Glomerular visceral epithelial cell (primary cell): ENCODE data around the gene TTBK1.

Experiments used
- DNase-seq: peaks from one replicate; pipeline ENCODE4 v3.0.0-alpha.2; 2016; ENCODE audit errors: extremely low spot score

The TTBK1 gene

DNA sequence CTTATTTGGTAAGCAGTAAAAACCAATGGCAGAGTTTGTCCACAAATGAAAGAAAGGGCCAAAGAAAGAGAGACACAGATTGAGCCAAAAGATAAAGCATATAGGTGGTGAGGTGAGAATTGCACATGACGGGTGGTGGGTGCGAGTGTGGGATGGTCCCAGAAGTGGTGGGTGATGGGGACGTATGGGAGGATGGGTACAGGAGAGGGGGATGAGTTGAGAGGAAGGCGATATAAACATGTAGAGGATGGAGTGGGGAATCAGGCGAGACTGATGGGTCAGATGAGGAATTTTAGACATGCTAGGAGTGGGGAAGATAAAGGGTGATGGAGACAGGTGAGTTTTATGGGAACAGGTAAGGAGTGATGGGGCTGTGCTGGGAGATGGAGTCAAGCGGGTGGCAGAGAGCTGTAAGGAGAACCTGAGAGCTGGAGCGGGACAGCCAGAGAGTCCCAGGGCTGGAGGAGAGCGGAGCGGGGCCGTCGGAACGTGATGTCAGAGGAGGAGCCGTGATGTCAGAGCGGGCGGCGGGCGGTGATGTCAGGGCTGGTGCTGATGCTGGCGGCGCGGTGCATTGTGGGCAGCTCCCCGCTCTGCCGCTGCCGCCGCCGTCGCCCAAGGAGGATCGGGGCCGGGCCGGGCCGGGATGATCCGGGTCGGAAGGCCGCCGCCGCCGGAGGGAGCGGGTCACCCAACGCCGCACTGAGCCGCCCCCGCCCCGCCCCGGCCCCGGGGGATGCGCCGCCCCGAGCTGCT lies at the start of gene TTBK1:
Gene TTBK1, plus strand, starts transcription at position 574 of the 756 bp plus-strand sequence. CDS start 3,180 bp downstream, outside the sequence.
- DNase-seq: no peak

DNA sequence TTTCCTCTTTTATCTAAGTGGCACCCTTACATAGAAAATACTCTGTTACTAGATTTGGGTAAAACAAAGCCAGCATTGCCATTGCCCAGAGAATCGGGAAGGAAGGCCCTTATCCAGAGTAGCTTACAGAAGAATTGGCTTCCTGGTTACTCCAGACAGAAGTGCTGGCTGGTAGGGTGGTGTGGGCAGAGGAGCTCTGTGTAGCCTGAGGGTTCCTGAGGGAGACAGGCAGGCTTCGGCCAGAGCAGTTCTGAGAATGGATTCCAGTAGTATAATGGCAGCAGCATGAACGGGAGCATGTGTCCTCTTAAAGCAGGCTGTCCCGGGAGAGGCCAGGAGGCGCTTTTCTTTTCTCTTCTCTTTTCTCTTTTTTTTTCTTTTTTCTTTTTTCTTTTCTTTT lies 49.4 kb upstream of the TTBK1 start:
- no peak for DNase-seq

DNA sequence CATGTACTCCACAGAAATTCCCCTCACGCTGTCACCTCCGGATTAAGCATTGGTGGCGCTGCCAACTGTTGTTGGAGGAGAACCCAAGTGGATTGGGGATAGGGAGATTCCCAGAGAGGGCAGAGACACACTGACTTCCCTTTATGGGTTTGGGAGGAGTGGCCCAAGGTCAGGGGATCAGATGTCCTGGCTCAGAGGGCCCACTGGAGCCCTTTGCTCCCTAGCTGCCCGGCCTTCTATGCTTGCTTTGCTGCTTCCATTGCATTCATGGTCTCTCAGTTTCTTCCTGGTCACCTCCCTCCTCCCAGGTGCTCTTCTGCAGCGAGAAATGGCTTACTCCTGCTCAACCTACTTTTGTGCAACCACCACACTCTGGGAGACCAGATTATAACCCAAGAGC lies 46.9 kb upstream of the TTBK1 start:
- DNase-seq: no peak

DNA sequence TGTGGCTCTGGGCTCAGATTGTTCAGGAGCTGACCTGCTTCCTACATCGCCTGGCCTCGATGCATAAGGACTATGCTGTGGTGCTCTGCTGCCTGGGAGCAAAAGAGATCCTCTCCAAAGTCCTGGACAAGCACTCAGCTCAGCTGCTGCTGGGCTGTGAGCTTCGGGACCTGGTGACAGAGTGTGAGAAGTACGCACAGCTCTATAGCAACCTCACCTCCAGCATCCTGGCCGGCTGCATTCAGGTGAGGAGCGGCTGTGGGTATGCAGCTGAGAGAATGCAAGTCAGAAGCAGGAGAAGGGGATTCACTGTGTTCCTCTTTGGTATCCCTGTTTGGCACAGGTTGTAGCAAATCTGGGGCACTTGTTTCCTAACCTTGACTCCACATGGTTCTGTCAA lies 43.4 kb upstream of the TTBK1 start:
- DNase-seq: no peak

DNA sequence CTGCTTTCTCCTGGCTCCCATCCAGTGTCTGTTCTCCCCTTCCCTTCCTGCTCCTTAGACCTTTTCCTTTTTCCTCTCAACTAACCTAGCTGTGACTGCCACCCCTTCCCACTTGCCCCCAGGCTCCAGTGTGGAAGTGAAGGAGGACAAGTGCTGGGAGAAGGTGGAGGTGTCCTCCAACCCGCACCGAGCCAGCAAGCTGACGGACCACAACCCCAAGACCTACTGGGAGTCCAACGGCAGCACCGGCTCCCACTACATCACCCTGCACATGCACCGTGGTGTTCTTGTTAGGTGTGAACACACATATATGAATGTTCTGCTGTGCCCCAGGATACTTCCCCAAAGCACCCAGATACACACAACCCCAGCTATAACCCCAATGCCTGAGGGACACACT lies 42.7 kb upstream of the TTBK1 start:
- DNase-seq: no peak

DNA sequence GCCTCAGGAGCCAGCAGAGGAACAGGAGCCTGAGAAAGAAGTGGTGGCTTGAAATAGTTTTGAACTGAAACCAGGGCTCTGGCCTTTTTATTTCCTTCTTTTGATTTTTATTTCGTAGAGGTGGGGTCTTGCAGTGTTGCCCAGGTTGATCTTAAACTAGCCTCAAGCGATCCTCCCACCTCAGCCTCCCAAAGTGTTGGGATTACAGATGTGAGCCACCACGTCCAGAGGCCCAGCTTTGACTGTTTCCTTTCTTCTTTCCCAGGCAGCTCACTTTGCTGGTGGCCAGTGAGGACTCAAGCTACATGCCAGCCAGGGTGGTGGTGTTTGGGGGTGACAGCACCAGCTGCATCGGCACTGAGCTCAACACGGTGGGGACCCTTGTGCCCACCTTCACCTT lies 40.8 kb upstream of the TTBK1 start:
- no peak for DNase-seq

DNA sequence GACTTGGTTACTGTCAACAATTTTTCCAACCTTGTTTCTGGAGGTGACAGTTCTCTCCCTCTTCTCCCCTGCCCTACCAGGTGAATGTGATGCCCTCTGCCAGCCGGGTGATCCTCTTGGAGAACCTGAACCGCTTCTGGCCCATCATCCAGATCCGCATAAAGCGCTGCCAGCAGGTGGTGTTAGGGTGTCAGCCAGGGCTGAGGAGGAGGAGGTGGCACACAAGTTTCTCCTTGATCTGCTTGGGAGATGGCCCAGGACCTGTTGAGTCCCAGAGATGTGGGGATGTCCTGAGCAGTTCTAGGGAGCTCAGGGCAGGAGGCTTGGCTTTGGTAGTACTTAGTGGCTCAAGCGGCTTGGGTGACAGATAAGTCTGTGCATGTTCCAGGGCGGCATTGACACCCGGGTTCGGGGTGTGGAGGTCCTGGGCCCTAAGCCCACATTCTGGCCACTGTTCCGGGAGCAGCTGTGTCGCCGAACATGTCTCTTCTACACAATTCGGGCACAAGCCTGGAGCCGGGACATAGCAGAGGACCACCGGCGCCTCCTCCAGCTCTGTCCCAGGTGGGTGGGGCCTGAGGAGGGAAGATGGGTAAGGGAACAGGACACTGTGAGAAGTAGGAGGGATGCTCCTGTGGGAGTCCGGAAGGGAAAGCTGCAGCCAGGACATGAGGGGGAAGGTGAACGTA lies 40.1 kb upstream of the TTBK1 start:
- no peak for DNase-seq

DNA sequence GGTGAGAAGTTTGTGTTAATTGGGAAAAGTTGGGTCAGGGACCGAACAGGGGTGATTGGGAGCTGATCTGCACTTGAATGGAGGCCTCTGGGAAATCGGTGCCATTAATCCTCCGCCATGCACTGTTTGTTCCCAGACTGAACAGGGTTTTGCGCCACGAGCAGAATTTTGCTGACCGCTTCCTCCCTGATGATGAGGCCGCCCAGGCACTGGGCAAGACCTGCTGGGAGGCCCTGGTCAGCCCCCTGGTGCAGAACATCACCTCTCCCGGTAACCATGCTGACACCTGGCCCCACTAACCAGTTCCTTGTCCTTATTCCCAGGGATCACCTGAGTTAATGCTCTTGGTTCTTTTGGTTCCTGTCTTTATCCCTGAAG lies 39.6 kb upstream of the TTBK1 start:
- DNase-seq: no peak

DNA sequence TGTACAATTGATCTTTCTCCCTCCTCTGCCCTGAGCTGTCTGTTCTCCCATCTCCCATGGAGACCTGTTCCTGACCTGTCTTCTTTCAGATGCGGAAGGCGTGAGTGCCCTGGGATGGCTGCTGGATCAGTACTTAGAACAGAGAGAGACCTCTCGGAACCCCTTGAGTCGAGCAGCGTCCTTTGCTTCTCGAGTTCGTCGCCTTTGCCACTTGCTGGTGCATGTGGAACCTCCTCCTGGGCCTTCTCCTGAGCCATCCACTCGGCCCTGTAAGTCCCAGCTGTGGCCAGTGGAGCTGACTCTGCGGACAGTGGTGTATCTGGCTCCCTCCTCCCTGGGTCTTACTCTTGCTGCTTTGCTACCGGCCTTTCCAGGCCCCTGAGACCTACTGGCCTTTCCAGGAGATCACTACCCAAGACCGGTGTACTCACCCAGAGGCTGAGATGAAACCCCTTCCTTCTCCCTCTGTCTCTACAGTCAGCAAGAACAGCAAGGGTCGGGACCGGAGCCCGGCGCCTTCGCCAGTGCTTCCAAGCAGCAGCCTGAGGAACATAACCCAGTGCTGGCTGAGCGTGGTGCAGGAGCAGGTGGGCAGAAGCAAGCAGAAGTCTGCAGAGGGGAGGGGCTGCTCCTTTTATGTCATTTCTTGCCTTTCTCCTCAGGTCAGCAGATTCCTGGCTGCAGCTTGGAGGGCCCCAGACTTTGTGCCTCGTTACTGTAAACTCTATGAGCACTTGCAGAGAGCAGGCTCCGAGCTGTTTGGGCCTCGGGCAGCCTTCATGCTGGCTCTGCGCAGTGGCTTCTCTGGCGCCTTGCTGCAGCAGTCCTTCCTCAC lies 38.8 kb upstream of the TTBK1 start:
- DNase-seq: no peak

DNA sequence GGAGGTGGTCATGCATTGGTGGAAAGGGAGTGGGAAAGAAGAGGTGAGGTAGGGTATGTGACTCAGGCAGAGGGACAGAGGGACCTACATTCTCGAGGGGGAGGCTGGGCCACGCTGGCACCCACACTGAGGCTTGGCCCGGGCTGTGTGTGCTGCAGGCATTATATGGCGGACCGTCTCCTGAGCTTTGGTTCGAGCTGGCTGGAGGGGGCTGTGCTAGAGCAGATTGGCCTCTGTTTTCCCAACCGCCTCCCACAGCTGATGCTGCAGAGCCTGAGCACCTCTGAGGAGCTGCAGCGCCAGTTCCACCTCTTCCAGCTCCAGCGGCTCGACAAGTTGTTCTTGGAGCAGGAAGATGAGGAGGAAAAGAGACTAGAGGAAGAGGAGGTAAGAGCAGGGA lies 37.4 kb upstream of the TTBK1 start:
- no peak for DNase-seq

DNA sequence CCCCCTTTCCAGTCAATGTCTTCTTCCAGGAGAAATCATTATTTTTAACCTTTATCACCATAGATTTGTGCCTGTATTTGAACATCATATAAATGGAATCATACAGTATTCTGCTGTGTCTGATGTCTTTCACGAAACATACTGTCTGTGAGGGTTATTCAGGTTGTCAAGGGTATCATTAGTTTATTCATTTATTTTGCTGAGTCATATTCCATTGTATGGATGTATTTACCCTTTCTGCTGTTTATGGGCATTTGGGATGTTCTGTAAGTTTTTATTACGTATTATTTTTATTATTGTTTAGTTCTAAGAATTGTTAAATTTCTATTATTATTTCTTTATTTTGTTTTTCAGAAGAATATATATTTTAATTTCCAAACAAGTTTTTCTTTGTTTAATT lies 36.0 kb upstream of the TTBK1 start:
- no peak for DNase-seq

DNA sequence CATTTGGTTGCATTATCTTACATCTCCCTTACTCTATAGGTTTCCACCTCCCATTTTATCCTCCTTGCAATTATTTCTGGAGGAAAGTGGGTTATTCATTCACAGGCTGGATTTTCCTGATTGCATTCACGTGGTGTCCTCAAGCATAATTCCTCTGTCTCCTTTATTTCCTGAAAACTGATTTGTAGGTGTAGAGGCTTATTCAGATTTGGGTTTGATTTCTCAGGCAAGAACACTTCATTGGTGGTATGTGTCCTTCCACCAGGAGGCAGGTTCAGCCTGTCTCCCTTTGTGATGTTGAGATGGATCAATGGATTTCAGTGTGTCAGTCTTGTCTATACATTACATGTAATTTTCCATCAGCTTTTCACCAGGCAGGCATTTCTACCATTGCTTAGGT lies 31.3 kb upstream of the TTBK1 start:
- DNase-seq: no peak

DNA sequence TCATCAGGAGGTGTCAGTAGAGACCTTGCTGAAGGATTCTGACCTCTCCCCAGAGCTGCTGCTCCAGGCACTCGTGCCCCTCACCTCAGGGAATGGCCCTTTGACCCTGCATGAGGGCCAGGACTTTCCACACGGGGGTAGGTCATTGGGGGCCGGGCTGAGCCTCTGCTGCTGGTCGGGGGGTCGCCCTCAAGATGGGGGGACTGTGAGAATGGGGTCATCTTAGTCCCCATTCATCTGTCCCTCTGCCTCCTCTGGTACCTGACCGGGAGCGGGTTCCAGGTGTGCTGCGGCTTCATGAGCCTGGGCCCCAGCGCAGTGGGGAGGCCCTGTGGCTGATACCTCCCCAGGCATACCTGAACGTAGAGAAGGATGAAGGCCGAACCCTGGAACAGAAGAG lies 29.9 kb upstream of the TTBK1 start:
- no peak for DNase-seq

DNA sequence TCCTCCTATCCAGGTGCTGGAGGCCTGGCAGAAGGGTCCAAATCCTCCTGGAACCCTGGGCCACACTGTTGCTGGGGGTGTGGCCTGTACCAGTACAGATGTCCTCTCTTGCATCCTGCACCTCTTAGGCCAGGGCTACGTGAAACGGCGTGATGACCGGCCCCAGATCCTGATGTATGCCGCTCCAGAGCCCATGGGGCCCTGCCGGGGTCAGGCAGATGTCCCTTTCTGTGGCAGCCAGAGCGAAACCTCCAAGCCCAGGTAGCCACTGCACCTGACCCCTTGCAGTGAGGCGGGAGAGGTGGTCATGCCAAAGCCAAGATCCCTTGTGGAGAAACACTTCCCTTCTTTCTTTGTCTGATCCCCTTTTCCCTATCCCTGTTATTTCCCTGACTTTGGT lies 28.2 kb upstream of the TTBK1 start:
- no peak for DNase-seq

DNA sequence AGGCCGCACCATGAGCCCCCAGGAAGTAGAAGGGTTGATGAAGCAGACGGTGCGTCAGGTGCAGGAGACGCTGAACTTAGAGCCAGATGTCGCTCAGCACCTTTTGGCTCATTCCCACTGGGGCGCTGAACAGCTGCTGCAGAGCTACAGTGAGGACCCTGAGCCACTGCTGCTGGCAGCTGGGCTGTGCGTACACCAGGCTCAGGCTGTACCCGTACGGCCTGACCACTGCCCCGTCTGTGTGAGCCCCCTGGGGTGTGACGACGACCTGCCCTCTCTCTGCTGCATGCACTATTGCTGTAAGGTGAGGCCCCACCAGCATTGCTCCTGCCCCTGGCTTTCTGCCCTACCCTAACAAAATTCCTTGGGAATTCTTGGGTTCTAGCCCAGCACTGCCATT lies 27.1 kb upstream of the TTBK1 start:
- no peak for DNase-seq

DNA sequence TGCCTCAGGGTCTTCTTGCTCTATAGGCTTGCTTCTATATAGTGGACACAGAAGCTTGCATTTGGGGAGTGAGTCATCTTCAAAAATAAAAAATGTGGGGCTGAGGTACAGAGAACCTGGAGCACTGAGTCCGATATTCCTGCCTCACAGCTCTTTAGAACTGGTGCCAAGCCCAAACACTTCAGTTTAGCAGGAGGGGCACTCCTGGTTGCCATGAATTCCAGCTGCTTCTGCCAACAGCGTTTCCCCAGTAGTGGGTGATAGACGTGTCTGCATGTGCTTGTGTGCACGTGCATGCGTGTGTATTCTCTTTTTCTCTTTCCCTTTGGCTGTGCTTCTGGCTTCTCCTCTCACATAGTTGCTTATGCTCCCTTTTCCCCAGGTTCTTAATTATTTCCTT lies 25.9 kb upstream of the TTBK1 start:
- DNase-seq: no peak

DNA sequence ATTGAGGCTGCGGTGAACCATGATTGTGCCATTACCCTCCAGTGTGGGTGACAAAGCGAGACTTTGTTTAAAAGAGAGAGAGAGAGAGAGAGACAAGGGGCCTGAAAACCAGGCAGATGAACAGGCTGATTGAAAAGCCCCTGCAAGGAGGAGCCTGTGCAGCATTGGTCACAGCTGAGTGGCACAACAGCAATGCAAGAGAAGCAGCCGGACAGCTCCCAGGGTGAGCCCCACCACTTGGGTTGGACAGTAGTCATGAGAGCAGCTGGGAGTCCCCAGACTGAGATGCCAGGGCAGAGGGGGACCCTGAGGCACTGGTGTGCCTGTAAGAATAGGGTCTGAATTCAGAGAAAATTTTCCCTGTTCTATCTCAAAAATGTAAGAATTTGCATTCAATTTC lies 24.2 kb upstream of the TTBK1 start:
- DNase-seq: no peak

DNA sequence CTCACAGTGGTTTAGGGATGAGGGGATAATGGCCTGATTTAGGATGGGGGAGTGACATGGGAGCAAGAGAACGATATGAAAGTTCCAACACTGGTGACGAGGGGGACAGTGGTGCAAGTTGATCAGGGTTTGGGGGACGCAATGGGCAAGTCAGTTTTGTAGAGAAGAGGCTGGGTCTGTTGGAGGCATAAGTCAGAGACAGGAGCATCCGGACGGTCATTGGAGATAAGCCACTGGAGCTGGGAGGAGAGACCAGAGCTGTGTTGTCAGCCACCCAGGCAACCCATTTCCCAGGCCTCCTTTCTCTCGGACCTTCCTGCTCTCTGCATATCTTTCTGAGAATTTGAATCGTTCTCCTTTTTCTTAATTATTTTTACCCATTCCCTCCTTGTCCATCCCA lies 23.5 kb upstream of the TTBK1 start:
- DNase-seq: no peak

DNA sequence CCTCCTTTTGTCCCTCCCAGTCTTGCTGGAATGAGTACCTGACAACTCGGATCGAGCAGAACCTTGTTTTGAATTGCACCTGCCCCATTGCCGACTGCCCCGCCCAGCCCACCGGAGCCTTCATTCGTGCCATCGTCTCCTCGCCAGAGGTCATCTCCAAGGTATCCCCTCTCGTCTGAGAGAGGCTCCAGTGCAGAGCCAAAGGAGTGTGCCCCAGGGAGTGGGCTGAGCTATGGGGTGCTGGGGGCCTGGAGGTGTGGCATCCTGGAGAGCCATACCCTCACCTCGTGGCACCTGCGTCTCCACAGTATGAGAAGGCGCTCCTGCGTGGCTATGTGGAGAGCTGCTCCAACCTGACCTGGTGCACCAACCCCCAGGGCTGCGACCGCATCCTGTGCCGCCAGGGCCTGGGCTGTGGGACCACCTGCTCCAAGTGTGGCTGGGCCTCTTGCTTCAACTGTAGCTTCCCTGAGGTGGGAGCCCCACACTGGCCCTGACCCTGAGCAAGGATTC lies 22.8 kb upstream of the TTBK1 start:
- DNase-seq: no peak

DNA sequence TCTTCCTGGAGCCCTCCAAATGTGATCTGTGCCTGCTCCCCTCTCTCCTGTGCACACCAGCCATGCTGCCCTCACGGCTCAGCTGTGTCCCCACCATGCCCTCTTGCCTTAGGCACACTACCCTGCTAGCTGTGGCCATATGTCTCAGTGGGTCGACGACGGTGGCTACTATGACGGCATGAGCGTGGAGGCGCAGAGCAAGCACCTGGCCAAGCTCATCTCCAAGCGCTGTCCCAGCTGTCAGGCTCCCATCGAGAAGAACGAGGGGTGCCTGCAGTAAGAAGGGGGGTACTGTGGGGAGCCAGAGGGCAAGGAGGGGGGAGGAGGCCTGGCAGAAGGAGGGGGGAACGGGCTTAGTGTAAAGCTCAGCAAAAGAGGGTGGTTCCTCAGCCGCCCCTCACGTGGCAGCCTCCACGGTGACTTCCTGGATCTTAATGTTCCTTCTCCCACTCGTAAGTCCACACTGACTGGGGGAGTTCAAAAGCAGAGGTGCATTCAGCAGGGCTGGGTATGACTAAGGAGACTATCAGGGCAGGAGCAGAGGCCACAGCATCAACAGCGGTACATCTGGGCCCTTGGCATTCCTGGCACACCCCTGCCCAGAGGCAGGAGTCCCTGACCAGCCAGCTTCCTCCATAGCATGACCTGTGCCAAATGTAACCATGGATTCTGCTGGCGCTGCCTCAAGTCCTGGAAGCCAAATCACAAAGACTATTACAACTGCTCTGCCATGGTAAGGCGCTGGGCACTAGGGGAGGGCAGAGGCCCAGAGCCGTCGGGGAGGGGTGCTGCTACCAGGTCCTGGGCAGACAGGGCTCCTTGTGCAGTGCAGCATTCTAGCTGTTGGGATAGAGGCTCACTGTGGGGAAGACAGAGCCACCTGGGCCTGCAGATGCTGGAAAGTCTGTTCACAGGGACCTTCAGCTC lies 22.0 kb upstream of the TTBK1 start:
- DNase-seq: no peak

DNA sequence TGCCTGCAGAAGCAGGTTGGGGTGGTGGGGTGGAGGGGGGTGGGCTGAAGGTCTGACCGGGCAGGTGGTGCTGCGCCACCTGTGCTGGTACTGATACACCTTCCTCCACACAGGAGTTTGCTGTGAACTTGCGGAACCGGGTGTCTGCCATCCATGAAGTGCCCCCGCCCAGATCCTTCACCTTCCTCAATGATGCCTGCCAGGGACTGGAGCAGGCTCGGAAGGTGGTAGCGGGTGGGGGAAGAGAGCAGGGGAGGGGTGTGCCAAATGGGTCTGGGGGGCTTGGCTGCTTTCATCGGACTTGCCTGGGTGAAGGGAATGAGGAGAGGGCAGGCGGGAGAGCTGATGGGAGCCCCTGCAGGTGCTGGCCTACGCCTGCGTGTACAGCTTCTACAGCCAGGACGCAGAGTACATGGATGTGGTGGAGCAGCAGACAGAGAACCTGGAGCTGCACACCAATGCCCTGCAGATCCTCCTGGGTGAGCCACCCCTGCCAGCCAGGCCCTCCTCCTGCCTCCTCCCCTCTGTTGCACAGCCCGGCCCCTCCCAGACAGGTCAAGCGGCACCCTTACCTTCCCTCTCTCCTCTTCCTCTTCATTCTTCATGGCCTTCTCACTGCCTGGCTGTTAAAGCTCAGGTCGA lies 20.7 kb upstream of the TTBK1 start:
- no peak for DNase-seq
